GM12872 (cell line): ENCODE measurements around the gene UBE3B.

Experiments used
- TF ChIP-seq, protein P1 (sequence below): IDR thresholded peaks from 3 replicates; pipeline ENCODE4 v1.5.1; 2011; ENCODE audit warnings: low read depth, mild to moderate bottlenecking, low read length, moderate library complexity; ENCODE audit not compliant: insufficient read depth

The UBE3B gene

GRCh38 chr12:109542014-109542413, 64.6 kb downstream of the UBE3B start:
- TF ChIP-seq, protein P1, sequence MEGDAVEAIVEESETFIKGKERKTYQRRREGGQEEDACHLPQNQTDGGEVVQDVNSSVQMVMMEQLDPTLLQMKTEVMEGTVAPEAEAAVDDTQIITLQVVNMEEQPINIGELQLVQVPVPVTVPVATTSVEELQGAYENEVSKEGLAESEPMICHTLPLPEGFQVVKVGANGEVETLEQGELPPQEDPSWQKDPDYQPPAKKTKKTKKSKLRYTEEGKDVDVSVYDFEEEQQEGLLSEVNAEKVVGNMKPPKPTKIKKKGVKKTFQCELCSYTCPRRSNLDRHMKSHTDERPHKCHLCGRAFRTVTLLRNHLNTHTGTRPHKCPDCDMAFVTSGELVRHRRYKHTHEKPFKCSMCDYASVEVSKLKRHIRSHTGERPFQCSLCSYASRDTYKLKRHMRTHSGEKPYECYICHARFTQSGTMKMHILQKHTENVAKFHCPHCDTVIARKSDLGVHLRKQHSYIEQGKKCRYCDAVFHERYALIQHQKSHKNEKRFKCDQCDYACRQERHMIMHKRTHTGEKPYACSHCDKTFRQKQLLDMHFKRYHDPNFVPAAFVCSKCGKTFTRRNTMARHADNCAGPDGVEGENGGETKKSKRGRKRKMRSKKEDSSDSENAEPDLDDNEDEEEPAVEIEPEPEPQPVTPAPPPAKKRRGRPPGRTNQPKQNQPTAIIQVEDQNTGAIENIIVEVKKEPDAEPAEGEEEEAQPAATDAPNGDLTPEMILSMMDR: no peak

DNA sequence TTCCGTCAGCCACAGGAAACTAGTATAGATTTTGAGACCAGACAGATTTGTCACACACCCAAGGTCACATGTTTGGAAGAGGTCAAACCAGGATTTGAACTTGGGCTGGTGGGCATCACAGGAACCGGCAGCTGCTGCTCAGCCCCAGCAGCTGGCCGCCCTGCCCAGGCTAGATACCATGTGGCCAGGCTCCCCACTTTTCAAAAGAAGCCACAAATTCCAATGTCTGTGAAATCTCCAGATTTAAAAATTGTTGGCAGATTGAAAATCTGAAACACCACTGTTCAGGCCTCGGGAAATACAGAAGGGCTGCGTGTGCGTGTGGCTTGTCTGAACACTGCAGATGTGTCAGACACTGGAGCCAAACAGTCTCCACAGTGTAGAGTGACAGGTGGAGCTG, 65.4 kb downstream of the UBE3B start:
- TF ChIP-seq, protein P1: no peak

DNA sequence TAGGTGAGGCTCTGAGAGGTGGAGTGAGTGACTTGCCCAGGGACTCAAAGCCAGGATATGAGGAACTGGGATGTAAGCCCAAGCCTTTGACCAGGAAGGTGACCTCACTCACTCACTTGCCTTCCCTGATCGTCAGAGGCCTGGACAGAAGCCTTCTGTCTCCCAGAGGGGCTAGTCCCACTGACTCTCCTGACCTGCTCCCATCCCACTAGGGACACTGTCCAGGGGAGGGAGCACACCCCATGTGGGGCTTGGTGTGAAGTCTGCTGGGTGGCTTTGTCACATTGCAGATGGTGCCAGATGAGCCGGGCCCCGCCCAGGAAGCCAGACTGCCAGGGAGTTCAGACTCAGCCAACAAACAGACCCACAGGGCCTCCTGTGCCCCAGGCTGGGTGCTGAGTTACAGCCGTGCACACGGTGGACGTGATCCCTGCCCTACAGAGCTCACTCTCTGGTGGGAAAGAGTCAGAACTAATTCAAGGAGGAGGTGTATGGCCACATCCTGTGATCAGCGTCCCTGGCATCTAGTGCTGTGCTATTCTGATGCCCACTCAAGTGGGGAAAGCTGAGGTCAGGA, 67.6 kb downstream of the UBE3B start:
- TF ChIP-seq, protein P1: no peak

DNA sequence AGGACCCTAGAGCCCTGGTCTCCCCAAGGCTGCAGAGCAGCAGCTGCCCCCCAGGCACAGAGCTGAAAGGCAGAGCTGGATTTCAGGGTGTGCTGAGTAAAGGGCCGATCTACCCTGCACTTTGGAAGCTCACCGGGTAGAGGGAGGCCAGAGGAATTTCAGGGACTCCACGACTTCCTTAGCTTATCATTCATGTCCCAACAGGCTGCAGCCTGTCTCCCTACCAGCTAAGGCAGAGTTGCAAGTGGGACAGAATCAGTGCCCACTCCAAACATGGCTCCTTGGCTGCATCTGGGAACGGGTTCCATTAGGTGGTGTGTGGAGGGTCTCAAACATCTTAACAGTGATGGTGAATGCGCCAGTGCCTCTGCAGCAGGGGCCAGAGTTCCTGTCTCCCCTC, 68.4 kb downstream of the UBE3B start:
- TF ChIP-seq, protein P1: no peak

- TF ChIP-seq, protein P1: no peak
These were observed 69.9 kb downstream of the UBE3B start for GRCh38 chr12:109547286-109547685.

- TF ChIP-seq, protein P1: no peak
These were observed 70.8 kb downstream of the UBE3B start for GRCh38 chr12:109548258-109548657.

DNA sequence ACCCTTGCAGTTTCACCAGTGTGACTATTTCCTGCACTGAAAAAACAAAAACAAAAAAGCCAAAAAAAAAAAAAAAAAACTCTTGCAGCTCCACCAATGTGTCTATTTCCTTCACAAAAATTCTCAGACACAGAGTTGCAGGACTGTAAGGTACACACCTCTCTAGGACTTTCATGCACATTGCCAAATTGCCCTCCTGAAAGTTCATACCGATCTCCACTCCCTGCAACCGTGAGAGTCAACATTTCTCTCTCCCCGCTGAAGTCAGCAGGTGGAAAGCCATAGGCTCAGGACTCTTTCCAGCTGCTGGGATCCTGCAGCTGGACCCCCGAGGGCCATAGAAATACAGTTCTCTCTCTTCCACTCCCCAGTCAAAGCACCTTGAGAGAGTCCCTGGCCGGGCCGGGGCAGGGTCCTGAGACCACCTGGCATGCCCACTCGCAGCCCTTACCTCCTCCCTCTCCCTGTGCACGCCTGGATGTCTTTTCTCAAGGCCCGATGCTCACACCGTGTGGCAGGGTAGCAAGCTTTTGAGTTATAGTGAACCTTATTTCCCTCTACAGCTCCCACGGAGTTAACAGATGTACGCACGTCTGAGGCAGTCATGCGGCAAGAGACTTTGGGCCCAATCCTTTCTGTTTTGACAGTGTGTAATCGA, 72.3 kb downstream of the UBE3B start:
- TF ChIP-seq, protein P1: no peak
